Bronchial epithelial cell (primary cell): ENCODE results near the gene CDC42BPA. TPM values are rescaled to one million over a fixed set of nuclear protein-coding genes. Genes with fewer than 3 reads are reported as not detected.

Experiments used
- DNase-seq: peaks from one replicate; pipeline ENCODE4 v3.0.0-alpha.2; 2010; ENCODE audit warnings: low read depth
- FAIRE-seq: peaks from 2 replicates; lab custom pipeline; 2011; peaks lifted over from hg19 to GRCh38; lab: Jason Lieb, UNC
- H3K27me3 ChIP-seq: 2 replicates; pipeline ENCODE4 v1.5.1; 2011; ENCODE audit warnings: low read length; ENCODE audit not compliant: control insufficient read depth, insufficient read depth
- H3K36me3 ChIP-seq: 2 replicates; pipeline ENCODE4 v1.5.1; 2011; ENCODE audit warnings: low read length; ENCODE audit not compliant: control insufficient read depth, insufficient read depth
- H3K4me3 ChIP-seq: 2 replicates; pipeline ENCODE4 v1.5.1; 2011; ENCODE audit warnings: mild to moderate bottlenecking, low read depth, low read length, control low read depth
- total RNA-seq: library from RNA; depleted of rRNA; stranded (reverse); fragments of >200 nt; gene quantifications from 2 replicates; pipeline ENCODE4 v1.2.1, GENCODE V29; 2014
- TF ChIP-seq, protein P1 (sequence below): IDR thresholded peaks from 2 replicates; pipeline ENCODE4 v1.5.1; 2011; ENCODE audit warnings: mild to moderate bottlenecking, moderate library complexity, low read length, control low read depth, inconsistent platforms; ENCODE audit not compliant: insufficient read depth, severe bottlenecking

The CDC42BPA gene
- total RNA-seq, 1 donor from 2014 or later: 25.8 TPM

DNA sequence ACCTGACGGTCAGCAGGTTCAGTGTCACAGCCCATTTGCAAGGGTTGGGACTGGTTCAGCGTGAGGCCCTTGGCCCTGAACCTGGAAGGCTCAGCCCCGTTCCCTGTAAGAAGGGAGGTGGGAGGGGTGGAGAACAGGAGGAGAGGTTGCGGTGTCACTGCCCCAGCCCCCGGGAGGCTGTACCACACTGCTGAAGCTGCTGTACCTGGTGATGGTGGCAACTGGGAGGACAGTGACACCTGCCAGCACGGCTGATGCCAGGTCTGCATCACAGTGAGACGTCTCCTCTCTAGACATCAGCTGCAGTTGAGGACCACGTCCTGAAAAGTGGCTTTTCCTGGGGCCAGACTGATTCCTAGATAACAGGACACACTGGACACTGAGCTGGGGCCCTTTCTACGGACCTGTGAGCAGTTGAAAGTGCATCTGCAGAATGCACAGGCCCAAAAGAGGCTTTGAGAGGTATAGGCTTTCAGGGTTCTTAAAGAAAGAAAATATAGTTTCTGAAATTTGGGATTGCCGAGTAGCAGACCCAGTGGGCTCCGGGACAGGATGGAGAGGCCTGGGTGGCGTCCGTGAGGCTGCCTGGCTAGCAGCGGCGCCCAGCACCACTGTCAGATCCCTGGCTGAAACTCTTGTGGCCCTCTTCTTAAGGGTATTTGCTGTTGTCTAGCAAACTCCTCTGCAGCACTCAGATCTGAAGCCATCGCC lies 330.5 kb downstream of the CDC42BPA start:
- no peaks in the 10 kb centered on the region for H3K27me3 ChIP-seq
- H3K36me3 ChIP-seq: peaks cover 2% of the 10 kb centered on the region
- H3K4me3 ChIP-seq: no peak overlapping the region
- TF ChIP-seq, protein P1, sequence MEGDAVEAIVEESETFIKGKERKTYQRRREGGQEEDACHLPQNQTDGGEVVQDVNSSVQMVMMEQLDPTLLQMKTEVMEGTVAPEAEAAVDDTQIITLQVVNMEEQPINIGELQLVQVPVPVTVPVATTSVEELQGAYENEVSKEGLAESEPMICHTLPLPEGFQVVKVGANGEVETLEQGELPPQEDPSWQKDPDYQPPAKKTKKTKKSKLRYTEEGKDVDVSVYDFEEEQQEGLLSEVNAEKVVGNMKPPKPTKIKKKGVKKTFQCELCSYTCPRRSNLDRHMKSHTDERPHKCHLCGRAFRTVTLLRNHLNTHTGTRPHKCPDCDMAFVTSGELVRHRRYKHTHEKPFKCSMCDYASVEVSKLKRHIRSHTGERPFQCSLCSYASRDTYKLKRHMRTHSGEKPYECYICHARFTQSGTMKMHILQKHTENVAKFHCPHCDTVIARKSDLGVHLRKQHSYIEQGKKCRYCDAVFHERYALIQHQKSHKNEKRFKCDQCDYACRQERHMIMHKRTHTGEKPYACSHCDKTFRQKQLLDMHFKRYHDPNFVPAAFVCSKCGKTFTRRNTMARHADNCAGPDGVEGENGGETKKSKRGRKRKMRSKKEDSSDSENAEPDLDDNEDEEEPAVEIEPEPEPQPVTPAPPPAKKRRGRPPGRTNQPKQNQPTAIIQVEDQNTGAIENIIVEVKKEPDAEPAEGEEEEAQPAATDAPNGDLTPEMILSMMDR: no peak
- no peak for DNase-seq
- FAIRE-seq: peak; percentile 77

DNA sequence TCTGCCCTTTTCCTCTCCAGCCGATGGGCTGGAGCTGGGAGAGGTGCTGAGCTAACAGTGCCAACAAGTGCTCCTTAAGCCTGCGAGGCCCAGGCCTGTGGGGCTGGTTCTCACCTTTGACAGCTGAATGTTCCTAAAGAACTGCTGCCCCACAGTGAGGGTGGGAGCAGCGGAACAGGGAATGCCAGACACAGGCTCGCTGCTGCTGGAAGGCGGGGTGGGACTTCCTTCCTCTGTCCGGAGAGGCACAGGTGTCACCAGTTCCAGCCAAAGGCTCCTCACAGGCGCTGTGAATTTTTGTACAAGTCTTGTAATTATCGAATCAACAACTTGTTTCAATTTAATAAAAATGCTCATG lies 331.1 kb downstream of the CDC42BPA start:
- DNase-seq (no peak), FAIRE-seq (no peak)
- H3K4me3 ChIP-seq: no peak overlapping the region
- no peaks in the 10 kb centered on the region for H3K27me3 ChIP-seq
- TF ChIP-seq, protein P1: no peak
- H3K36me3 ChIP-seq: peaks cover 2% of the 10 kb centered on the region

DNA sequence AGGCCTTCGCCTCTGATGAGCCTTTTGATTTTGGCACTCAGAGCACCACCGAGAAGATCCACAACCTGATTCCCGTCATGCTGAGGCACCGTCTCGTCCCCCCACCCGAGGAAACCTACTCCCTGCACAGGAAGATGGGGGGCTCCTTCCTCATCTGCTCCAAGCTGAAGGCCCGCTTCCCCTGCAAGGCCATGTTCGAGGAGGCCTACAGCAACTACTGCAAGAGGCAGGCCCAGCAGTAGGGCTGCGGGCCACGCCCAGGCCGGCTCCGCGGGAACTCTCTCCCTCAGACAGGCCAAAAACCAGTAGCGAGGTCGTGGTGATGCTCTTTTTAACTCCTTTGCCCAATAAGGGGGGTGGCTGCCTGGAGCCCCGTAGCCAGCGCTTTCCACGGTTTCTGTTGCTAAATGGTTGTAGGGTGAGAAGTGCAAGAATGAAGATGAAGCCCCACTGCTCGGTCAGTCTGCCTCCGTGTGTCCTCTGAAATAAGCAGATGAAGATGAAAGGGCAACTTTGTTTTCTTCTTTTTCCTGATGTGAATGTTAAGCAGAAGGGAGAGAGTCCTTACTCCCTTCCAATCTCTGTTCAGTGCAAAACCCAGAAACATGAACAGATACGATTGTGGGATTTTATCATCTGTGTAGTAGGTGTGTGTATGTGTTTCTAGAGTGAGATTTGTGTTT lies 331.7 kb downstream of the CDC42BPA start:
- no peak overlapping the region for H3K4me3 ChIP-seq
- no peak for DNase-seq
- TF ChIP-seq, protein P1: no peak
- no peak for FAIRE-seq
- H3K27me3 ChIP-seq: no peaks in the 10 kb centered on the region
- peaks cover 2% of the 10 kb centered on the region for H3K36me3 ChIP-seq

- no peaks in the 10 kb centered on the region for H3K27me3 ChIP-seq
- H3K36me3 ChIP-seq: peaks cover 2% of the 10 kb centered on the region
- TF ChIP-seq, protein P1: no peak
- FAIRE-seq: no peak
- peak; percentile 4 for DNase-seq
- no peak overlapping the region for H3K4me3 ChIP-seq
These were observed 332.3 kb downstream of the CDC42BPA start for GRCh38 chr1:226985839-226986463.

DNA sequence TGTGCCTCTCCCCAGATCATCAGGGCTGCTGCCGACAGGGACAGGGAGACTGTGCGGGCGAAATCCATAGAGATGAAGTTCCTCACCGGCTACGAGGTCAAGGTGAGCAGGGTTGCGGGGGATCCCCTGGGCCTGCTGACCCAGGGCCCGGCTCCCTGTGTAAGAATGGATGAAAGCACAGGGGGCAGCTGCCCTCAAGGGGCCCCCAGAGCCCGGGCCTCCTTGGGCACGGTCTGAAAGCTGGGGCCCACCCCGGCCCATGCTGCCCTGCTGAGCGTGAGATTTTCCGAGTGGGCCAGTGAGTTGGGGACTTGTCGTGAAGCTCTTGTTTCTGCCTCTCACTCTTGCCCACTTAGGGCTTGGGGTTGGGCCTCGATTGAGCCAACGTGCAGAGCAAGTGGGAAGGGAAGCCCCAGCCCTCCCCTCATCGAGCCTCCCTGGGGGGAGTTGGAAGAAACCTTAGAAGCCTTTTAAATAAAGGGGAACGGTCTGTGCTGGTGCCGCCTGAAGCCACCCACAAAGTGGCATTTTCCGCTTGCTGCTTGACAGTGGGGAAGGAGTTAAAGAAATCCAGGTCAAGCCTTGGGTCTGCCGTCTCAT lies 333.0 kb downstream of the CDC42BPA start:
- Histone ChIP-seq H3K27me3 (no peaks in the 10 kb centered on the region), H3K4me3 (no peak overlapping the region), H3K36me3 (peaks cover 2% of the 10 kb centered on the region)
- FAIRE-seq (no peak), DNase-seq (no peak)
- TF ChIP-seq, protein P1: no peak
